Hypothalamus (tissue), 51 donors: ENCODE data around the gene STX4.
"Not testable (repeated sequence)": the region's sequence is repeated elsewhere in the genome, so short reads cannot be mapped to it uniquely, and the experiment has no call there.

Experiments
- DNase-seq, 51 donors: peaks; one replicate each; lab custom pipeline; 2025; lab: John Stamatoyannopoulos, UW

The STX4 gene

GRCh38 chr16:31013292-31013691 is 20.1 kb upstream of the STX4 start:
- DNase-seq: not testable (repeated sequence)

- DNase-seq: no peak
These were observed 17.3 kb upstream of the STX4 start for GRCh38 chr16:31016018-31016417.

GRCh38 chr16:31017756-31018155 is 15.6 kb upstream of the STX4 start:
- not testable (repeated sequence) for DNase-seq

- no peak for DNase-seq
These were observed 12.8 kb upstream of the STX4 start for GRCh38 chr16:31020536-31020935.

- DNase-seq: no peak
These were observed 10.7 kb upstream of the STX4 start for GRCh38 chr16:31022544-31023251.

GRCh38 chr16:31023252-31023602 is 10.1 kb upstream of the STX4 start:
- DNase-seq: no peak

GRCh38 chr16:31023627-31024226 is 9.6 kb upstream of the STX4 start:
- no peak for DNase-seq

GRCh38 chr16:31025339-31025738 is 8.0 kb upstream of the STX4 start:
- no peak for DNase-seq

GRCh38 chr16:31029272-31029671 is 4.1 kb upstream of the STX4 start:
- DNase-seq: no peak

- DNase-seq: no peak
These were observed 2.1 kb upstream of the STX4 start for GRCh38 chr16:31031276-31031675.

- peak; percentile 30 to 91 (median 81) for DNase-seq
These were observed 543 bp downstream of the STX4 start for GRCh38 chr16:31033709-31034492.

GRCh38 chr16:31036691-31037090 is 3.3 kb downstream of the STX4 start:
- no peak for DNase-seq

- peak in 14 of 51 donors; percentile 6 to 60 (median 31) for DNase-seq
These were observed 5.6 kb downstream of the STX4 start for GRCh38 chr16:31038993-31039392.

GRCh38 chr16:31042866-31043265 is 9.5 kb downstream of the STX4 start:
- no peak for DNase-seq

- no peak for DNase-seq
These were observed 10.0 kb downstream of the STX4 start for GRCh38 chr16:31043352-31043751.

- no peak for DNase-seq
These were observed 10.6 kb downstream of the STX4 start for GRCh38 chr16:31043898-31044481.

- no peak for DNase-seq
These were observed 17.1 kb downstream of the STX4 start for GRCh38 chr16:31050280-31051030.

- no peak for DNase-seq
These were observed 18.8 kb downstream of the STX4 start for GRCh38 chr16:31052114-31052513.

GRCh38 chr16:31055613-31056012 is 22.3 kb downstream of the STX4 start:
- no peak for DNase-seq

GRCh38 chr16:31061126-31061812 is 27.9 kb downstream of the STX4 start:
- no peak for DNase-seq
